ENCODE measurements around the gene CDH3.
A peak's percentile ranks its signal among the peaks of the same experiment; 100 is the strongest.

CDH3 gene

GRCh38 chr16:68660359-68660795, 15.3 kb downstream of the CDH3 start:
- no peaks in the 10 kb centered on the region for H3K36me3 Mint-ChIP-seq (ENCODE audit: low read depth)
- no peaks in the 10 kb centered on the region for H3K4me1 Mint-ChIP-seq (ENCODE audit: low read depth)
- no peak overlapping the region for H3K4me3 Mint-ChIP-seq
- no peak overlapping the region for H3K27ac Mint-ChIP-seq
- H3K27me3 Mint-ChIP-seq (ENCODE audit: low read depth), result no peaks in the 10 kb centered on the region
- no peaks in the 10 kb centered on the region for H3K9me3 Mint-ChIP-seq

GRCh38 chr16:68662035-68662434, 16.9 kb downstream of the CDH3 start:
- H3K4me3 Mint-ChIP-seq, result no peak overlapping the region
- H3K27me3 Mint-ChIP-seq (ENCODE audit: low read depth), result no peaks in the 10 kb centered on the region
- H3K4me1 Mint-ChIP-seq (ENCODE audit: low read depth), result no peaks in the 10 kb centered on the region
- no peak overlapping the region for H3K27ac Mint-ChIP-seq
- H3K36me3 Mint-ChIP-seq (ENCODE audit: low read depth), result no peaks in the 10 kb centered on the region
- no peaks in the 10 kb centered on the region for H3K9me3 Mint-ChIP-seq

GRCh38 chr16:68664297-68664696, 19.2 kb downstream of the CDH3 start:
- no peak overlapping the region for H3K27ac Mint-ChIP-seq
- peaks cover 14% of the 10 kb centered on the region for H3K4me1 Mint-ChIP-seq (ENCODE audit: low read depth)
- H3K27me3 Mint-ChIP-seq (ENCODE audit: low read depth), result no peaks in the 10 kb centered on the region

GRCh38 chr16:68665501-68665900, 20.4 kb downstream of the CDH3 start:
- H3K27ac Mint-ChIP-seq, result no peak overlapping the region
- H3K27me3 Mint-ChIP-seq (ENCODE audit: low read depth), result no peaks in the 10 kb centered on the region
- H3K36me3 Mint-ChIP-seq (ENCODE audit: low read depth), result no peaks in the 10 kb centered on the region
- peaks cover 14% of the 10 kb centered on the region for H3K4me1 Mint-ChIP-seq (ENCODE audit: low read depth)
- H3K4me3 Mint-ChIP-seq, result no peak overlapping the region
- H3K9me3 Mint-ChIP-seq, result no peaks in the 10 kb centered on the region

More at GRCh38 chr16:68664297-68664696, 19.2 kb downstream of the CDH3 start:
- Mint-ChIP-seq H3K9me3 (no peaks in the 10 kb centered on the region), H3K4me3 (no peak overlapping the region), H3K36me3 (ENCODE audit: low read depth) (no peaks in the 10 kb centered on the region)

- Mint-ChIP-seq H3K4me3 (no peak overlapping the region), H3K27ac (peak overlapping the region; percentile 19), H3K36me3 (ENCODE audit: low read depth) (no peaks in the 10 kb centered on the region), H3K4me1 (ENCODE audit: low read depth) (peaks cover 14% of the 10 kb centered on the region), H3K27me3 (ENCODE audit: low read depth) (no peaks in the 10 kb centered on the region), H3K9me3 (peaks cover 7% of the 10 kb centered on the region)
Observed at GRCh38 chr16:68668266-68668665, 23.2 kb downstream of the CDH3 start.

GRCh38 chr16:68676113-68676860, 31.2 kb downstream of the CDH3 start:
- Mint-ChIP-seq H3K9me3 (peaks cover 7% of the 10 kb centered on the region), H3K4me3 (no peak overlapping the region), H3K36me3 (ENCODE audit: low read depth) (no peaks in the 10 kb centered on the region), H3K27me3 (ENCODE audit: low read depth) (no peaks in the 10 kb centered on the region), H3K4me1 (ENCODE audit: low read depth) (no peaks in the 10 kb centered on the region), H3K27ac (no peak overlapping the region)

GRCh38 chr16:68681038-68681437, 35.9 kb downstream of the CDH3 start:
- Mint-ChIP-seq H3K36me3 (ENCODE audit: low read depth) (no peaks in the 10 kb centered on the region), H3K27me3 (ENCODE audit: low read depth) (no peaks in the 10 kb centered on the region), H3K4me1 (ENCODE audit: low read depth) (no peaks in the 10 kb centered on the region), H3K27ac (no peak overlapping the region), H3K9me3 (no peaks in the 10 kb centered on the region), H3K4me3 (no peak overlapping the region)

GRCh38 chr16:68685685-68686478, 40.8 kb downstream of the CDH3 start:
- no peak overlapping the region for H3K27ac Mint-ChIP-seq
- H3K9me3 Mint-ChIP-seq, result no peaks in the 10 kb centered on the region
- H3K4me3 Mint-ChIP-seq, result no peak overlapping the region

GRCh38 chr16:68686905-68687304, 41.8 kb downstream of the CDH3 start:
- Mint-ChIP-seq H3K4me3 (no peak overlapping the region), H3K27ac (no peak overlapping the region), H3K36me3 (ENCODE audit: low read depth) (no peaks in the 10 kb centered on the region), H3K27me3 (ENCODE audit: low read depth) (no peaks in the 10 kb centered on the region), H3K9me3 (no peaks in the 10 kb centered on the region), H3K4me1 (ENCODE audit: low read depth) (no peaks in the 10 kb centered on the region)

More at GRCh38 chr16:68685685-68686478, 40.8 kb downstream of the CDH3 start:
- H3K36me3 Mint-ChIP-seq (ENCODE audit: low read depth), result no peaks in the 10 kb centered on the region
- H3K27me3 Mint-ChIP-seq (ENCODE audit: low read depth), result no peaks in the 10 kb centered on the region
- no peaks in the 10 kb centered on the region for H3K4me1 Mint-ChIP-seq (ENCODE audit: low read depth)

- no peak overlapping the region for H3K4me3 Mint-ChIP-seq
- no peaks in the 10 kb centered on the region for H3K36me3 Mint-ChIP-seq (ENCODE audit: low read depth)
- H3K4me1 Mint-ChIP-seq (ENCODE audit: low read depth), result no peaks in the 10 kb centered on the region
- H3K27ac Mint-ChIP-seq, result no peak overlapping the region
- H3K9me3 Mint-ChIP-seq, result no peaks in the 10 kb centered on the region
- H3K27me3 Mint-ChIP-seq (ENCODE audit: low read depth), result no peaks in the 10 kb centered on the region
Observed at GRCh38 chr16:68689921-68690320, 44.8 kb downstream of the CDH3 start.

GRCh38 chr16:68695575-68695974, 50.5 kb downstream of the CDH3 start:
- H3K4me1 Mint-ChIP-seq (ENCODE audit: low read depth), result no peaks in the 10 kb centered on the region
- no peak overlapping the region for H3K4me3 Mint-ChIP-seq
- H3K9me3 Mint-ChIP-seq, result no peaks in the 10 kb centered on the region
- H3K27ac Mint-ChIP-seq, result no peak overlapping the region
- no peaks in the 10 kb centered on the region for H3K36me3 Mint-ChIP-seq (ENCODE audit: low read depth)
- H3K27me3 Mint-ChIP-seq (ENCODE audit: low read depth), result no peaks in the 10 kb centered on the region

GRCh38 chr16:68696514-68696913, 51.4 kb downstream of the CDH3 start:
- no peaks in the 10 kb centered on the region for H3K9me3 Mint-ChIP-seq
- no peaks in the 10 kb centered on the region for H3K36me3 Mint-ChIP-seq (ENCODE audit: low read depth)
- H3K27me3 Mint-ChIP-seq (ENCODE audit: low read depth), result no peaks in the 10 kb centered on the region
- no peak overlapping the region for H3K4me3 Mint-ChIP-seq
- no peaks in the 10 kb centered on the region for H3K4me1 Mint-ChIP-seq (ENCODE audit: low read depth)
- no peak overlapping the region for H3K27ac Mint-ChIP-seq

GRCh38 chr16:68698091-68698490, 53.0 kb downstream of the CDH3 start:
- Mint-ChIP-seq H3K9me3 (no peaks in the 10 kb centered on the region), H3K27me3 (ENCODE audit: low read depth) (no peaks in the 10 kb centered on the region)

GRCh38 chr16:68700120-68700519, 55.0 kb downstream of the CDH3 start:
- no peaks in the 10 kb centered on the region for H3K27me3 Mint-ChIP-seq (ENCODE audit: low read depth)

More at GRCh38 chr16:68698091-68698490, 53.0 kb downstream of the CDH3 start:
- H3K4me3 Mint-ChIP-seq, result no peak overlapping the region
- no peak overlapping the region for H3K27ac Mint-ChIP-seq
- no peaks in the 10 kb centered on the region for H3K4me1 Mint-ChIP-seq (ENCODE audit: low read depth)
- H3K36me3 Mint-ChIP-seq (ENCODE audit: low read depth), result no peaks in the 10 kb centered on the region

GRCh38 chr16:68700831-68701230, 55.7 kb downstream of the CDH3 start:
- Mint-ChIP-seq H3K27ac (no peak overlapping the region), H3K27me3 (ENCODE audit: low read depth) (no peaks in the 10 kb centered on the region), H3K36me3 (ENCODE audit: low read depth) (no peaks in the 10 kb centered on the region), H3K4me1 (ENCODE audit: low read depth) (peaks cover 2% of the 10 kb centered on the region), H3K9me3 (no peaks in the 10 kb centered on the region), H3K4me3 (no peak overlapping the region)

More at GRCh38 chr16:68700120-68700519, 55.0 kb downstream of the CDH3 start:
- Mint-ChIP-seq H3K4me1 (ENCODE audit: low read depth) (peaks cover 2% of the 10 kb centered on the region), H3K4me3 (no peak overlapping the region), H3K9me3 (no peaks in the 10 kb centered on the region), H3K27ac (no peak overlapping the region), H3K36me3 (ENCODE audit: low read depth) (no peaks in the 10 kb centered on the region)
